Neural cell (in vitro differentiated cells): Measurements from ENCODE around the gene LYAR. TPM values are rescaled to one million over a fixed set of nuclear protein-coding genes. Genes with fewer than 3 reads are reported as not detected.
"Not testable (repeated sequence)": the region's sequence is repeated elsewhere in the genome, so short reads cannot be mapped to it uniquely, and the experiment has no call there.

Source experiments
- H2AFZ ChIP-seq: fragments of 200-600, 300-800 bp; sonication (generic), shearing (Covaris generic); 2 replicates; pipeline ENCODE4 v1.6.0; 2014; ENCODE audit warnings: low read depth, mild to moderate bottlenecking, antibody characterized with exemption, low read length, moderate library complexity
- H3F3A ChIP-seq: fragments of 200-600 bp; shearing (Covaris generic); 2 replicates; pipeline ENCODE4 v1.6.1; 2016; ENCODE audit warnings: mild to moderate bottlenecking, moderate library complexity, mixed read lengths, antibody characterized with exemption, low read length; ENCODE audit not compliant: insufficient read depth, poor library complexity, severe bottlenecking
- H3K27ac ChIP-seq: fragments of 200-600, 300-800 bp; sonication (generic), shearing (Covaris generic); 2 replicates; pipeline ENCODE4 v1.5.1; 2014; ENCODE audit warnings: mild to moderate bottlenecking, low read length, moderate library complexity
- H3K27me3 ChIP-seq: fragments of 300-800, 200-600 bp; sonication (generic), shearing (Covaris generic); 2 replicates; pipeline ENCODE4 v1.6.0; 2014; ENCODE audit warnings: mild to moderate bottlenecking, low read depth, low read length, moderate library complexity; ENCODE audit not compliant: insufficient read depth
- H3K36me3 ChIP-seq: fragments of 300-800, 200-600 bp; sonication (generic), shearing (Covaris generic); 2 replicates; pipeline ENCODE4 v1.5.1; 2014; ENCODE audit warnings: mild to moderate bottlenecking, antibody characterized with exemption, low read length, moderate library complexity; ENCODE audit not compliant: insufficient read depth
- H3K4me2 ChIP-seq: fragments of 300-800, 200-600 bp; sonication (generic), shearing (Covaris generic); 2 replicates; pipeline ENCODE4 v1.6.0; 2014; ENCODE audit warnings: mild to moderate bottlenecking, low read length
- H3K4me3 ChIP-seq: fragments of 300-800, 200-600 bp; sonication (generic), shearing (Covaris generic); 2 replicates; pipeline ENCODE4 v1.5.1; 2014; ENCODE audit warnings: mild to moderate bottlenecking, low read length, moderate library complexity
- H3K79me2 ChIP-seq: fragments of 200-600 bp; shearing (Covaris generic); replicated peaks from 2 replicates; pipeline ENCODE4 v1.6.0; 2014; ENCODE audit warnings: mild to moderate bottlenecking, low read length, moderate library complexity; ENCODE audit not compliant: insufficient read depth
- H3K9ac ChIP-seq: fragments of 300-800, 200-600 bp; sonication (generic), shearing (Covaris generic); 2 replicates; pipeline ENCODE4 v1.6.1; 2016; ENCODE audit warnings: mild to moderate bottlenecking, low read length, mixed read lengths
- H3K9me2 ChIP-seq: fragments of 200-600 bp; shearing (Covaris generic); 2 replicates; pipeline ENCODE4 v1.6.1; 2016; ENCODE audit warnings: mild to moderate bottlenecking, low read length, mixed read lengths; ENCODE audit not compliant: insufficient read depth
- H3K9me3 ChIP-seq: fragments of 200-600, 300-800 bp; sonication (generic), shearing (Covaris generic); 2 replicates; pipeline ENCODE4 v1.6.1; 2016; ENCODE audit warnings: mild to moderate bottlenecking, mixed run types, low read length, moderate library complexity, mixed read lengths
- H4K20me1 ChIP-seq: fragments of 200-600 bp; shearing (Covaris generic); 2 replicates; pipeline ENCODE4 v1.6.1; 2016; ENCODE audit warnings: mild to moderate bottlenecking, mixed run types; ENCODE audit not compliant: insufficient read depth
- EP300 ChIP-seq: fragments of 450-650 bp; conservative IDR thresholded peaks from 2 replicates; pipeline ENCODE4 v1.6.1; 2014; ENCODE audit warnings: antibody characterized with exemption, mild to moderate bottlenecking, moderate library complexity; ENCODE audit not compliant: poor library complexity, severe bottlenecking
- EZH2 ChIP-seq: fragments of 200-600, 300-800 bp; shearing (Covaris generic), sonication (generic); IDR thresholded peaks from 2 replicates; pipeline ENCODE4 v1.6.1; 2014; ENCODE audit warnings: antibody characterized with exemption, low read length, borderline replicate concordance, mild to moderate bottlenecking; ENCODE audit not compliant: insufficient read depth, poor library complexity, severe bottlenecking
- MXI1 ChIP-seq: fragments of 450-650 bp; conservative IDR thresholded peaks from 2 replicates; pipeline ENCODE4 v1.6.1; 2014; ENCODE audit warnings: antibody characterized with exemption, mild to moderate bottlenecking; ENCODE audit not compliant: poor library complexity, severe bottlenecking
- POLR2AphosphoS5 ChIP-seq: IDR thresholded peaks from 2 replicates; pipeline ENCODE4 v1.6.1; 2012
- RAD21 ChIP-seq: fragments of 450-650 bp; conservative IDR thresholded peaks from 2 replicates; pipeline ENCODE4 v1.6.1; 2014; ENCODE audit warnings: antibody characterized with exemption, mild to moderate bottlenecking, moderate library complexity
- SMC3 ChIP-seq: fragments of 450-650 bp; conservative IDR thresholded peaks from 2 replicates; pipeline ENCODE4 v1.6.1; 2014; ENCODE audit warnings: antibody characterized with exemption, mild to moderate bottlenecking, moderate library complexity; ENCODE audit not compliant: poor library complexity
- polyA plus RNA-seq: library from polyadenylated mRNA; depleted of rRNA; stranded (reverse); fragments of >200 nt; gene quantifications from 2 replicates; pipeline ENCODE4 v1.2.3, GENCODE V29; 2014
- TF ChIP-seq, protein P1 (sequence below): IDR thresholded peaks from 2 replicates; pipeline ENCODE4 v1.6.1; 2012; ENCODE audit warnings: borderline replicate concordance
- TF ChIP-seq, protein P2 (sequence below): fragments of 450-650 bp; IDR thresholded peaks from 2 replicates; pipeline ENCODE4 v1.5.1; 2014; ENCODE audit warnings: antibody characterized with exemption, mild to moderate bottlenecking, moderate library complexity; ENCODE audit not compliant: poor library complexity, severe bottlenecking

The LYAR gene
- polyA plus RNA-seq, 1 donor from 2014 or later, result 14.7 TPM

DNA sequence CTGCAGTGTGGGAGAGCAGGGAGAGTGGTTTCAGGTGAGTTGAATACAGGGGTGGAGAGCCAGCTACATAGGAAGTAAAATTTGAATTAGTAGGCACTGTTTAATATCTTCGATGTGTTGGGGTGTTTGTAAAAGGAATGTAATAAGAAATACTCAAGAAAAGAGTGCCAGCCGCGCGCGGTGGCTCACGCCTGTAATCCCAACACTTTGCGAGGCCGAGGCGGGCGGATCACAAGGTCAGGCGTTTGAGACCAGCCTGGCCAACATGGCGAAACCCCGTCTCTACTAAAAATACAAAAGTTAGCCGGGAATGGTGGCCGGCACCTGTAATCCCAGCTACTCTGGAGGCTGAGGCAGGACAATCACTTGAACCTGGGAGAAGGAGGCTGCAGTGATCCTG lies 40.6 kb downstream of the LYAR start:
- H3K9me3 ChIP-seq, H4K20me1 ChIP-seq, H3K27me3 ChIP-seq, H2AFZ ChIP-seq, H3K27ac ChIP-seq, H3F3A ChIP-seq, H3K4me2 ChIP-seq, H3K9me2 ChIP-seq, H3K36me3 ChIP-seq, H3K4me3 ChIP-seq, H3K9ac ChIP-seq: not testable (repeated sequence)
- H3K79me2 ChIP-seq, result peaks cover 11% of the 10 kb centered on the region

DNA sequence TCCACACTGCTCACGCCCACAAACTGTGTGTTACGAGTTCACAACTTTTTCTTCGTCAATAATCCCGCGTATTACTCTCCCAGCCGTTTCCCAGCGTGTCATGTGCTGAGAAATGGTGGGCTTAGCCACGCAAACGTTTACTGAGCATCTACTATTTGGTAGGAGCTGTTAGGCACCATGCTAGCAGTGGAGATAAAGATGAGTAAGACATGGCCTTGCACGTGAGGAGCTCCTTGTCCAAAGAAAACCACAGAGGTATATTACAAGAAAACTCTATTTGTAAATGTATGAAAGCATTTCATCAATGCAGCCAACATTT lies 41.1 kb downstream of the LYAR start:
- Histone ChIP-seq H3K9me2 (no peaks in the 10 kb centered on the region), H3K4me3 (peak overlapping the region; percentile 90), H3K9ac (peak overlapping the region; percentile 93), H3K79me2 (peaks cover 11% of the 10 kb centered on the region), H3K4me2 (peak overlapping the region; percentile 94), H3K27me3 (no peaks in the 10 kb centered on the region), H3F3A (no peaks in the 10 kb centered on the region), H2AFZ (peak overlapping the region; percentile 92), H4K20me1 (no peaks in the 10 kb centered on the region), H3K27ac (peak overlapping the region; percentile 89), H3K36me3 (no peaks in the 10 kb centered on the region), H3K9me3 (no peaks in the 10 kb centered on the region)
- TF ChIP-seq POLR2AphosphoS5 (no peak), SMC3 (no peak), RAD21 (no peak), MXI1 (no peak), EZH2 (no peak), EP300 (no peak)
- TF ChIP-seq, protein P1, sequence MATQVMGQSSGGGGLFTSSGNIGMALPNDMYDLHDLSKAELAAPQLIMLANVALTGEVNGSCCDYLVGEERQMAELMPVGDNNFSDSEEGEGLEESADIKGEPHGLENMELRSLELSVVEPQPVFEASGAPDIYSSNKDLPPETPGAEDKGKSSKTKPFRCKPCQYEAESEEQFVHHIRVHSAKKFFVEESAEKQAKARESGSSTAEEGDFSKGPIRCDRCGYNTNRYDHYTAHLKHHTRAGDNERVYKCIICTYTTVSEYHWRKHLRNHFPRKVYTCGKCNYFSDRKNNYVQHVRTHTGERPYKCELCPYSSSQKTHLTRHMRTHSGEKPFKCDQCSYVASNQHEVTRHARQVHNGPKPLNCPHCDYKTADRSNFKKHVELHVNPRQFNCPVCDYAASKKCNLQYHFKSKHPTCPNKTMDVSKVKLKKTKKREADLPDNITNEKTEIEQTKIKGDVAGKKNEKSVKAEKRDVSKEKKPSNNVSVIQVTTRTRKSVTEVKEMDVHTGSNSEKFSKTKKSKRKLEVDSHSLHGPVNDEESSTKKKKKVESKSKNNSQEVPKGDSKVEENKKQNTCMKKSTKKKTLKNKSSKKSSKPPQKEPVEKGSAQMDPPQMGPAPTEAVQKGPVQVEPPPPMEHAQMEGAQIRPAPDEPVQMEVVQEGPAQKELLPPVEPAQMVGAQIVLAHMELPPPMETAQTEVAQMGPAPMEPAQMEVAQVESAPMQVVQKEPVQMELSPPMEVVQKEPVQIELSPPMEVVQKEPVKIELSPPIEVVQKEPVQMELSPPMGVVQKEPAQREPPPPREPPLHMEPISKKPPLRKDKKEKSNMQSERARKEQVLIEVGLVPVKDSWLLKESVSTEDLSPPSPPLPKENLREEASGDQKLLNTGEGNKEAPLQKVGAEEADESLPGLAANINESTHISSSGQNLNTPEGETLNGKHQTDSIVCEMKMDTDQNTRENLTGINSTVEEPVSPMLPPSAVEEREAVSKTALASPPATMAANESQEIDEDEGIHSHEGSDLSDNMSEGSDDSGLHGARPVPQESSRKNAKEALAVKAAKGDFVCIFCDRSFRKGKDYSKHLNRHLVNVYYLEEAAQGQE, result no peak
- TF ChIP-seq, protein P2, sequence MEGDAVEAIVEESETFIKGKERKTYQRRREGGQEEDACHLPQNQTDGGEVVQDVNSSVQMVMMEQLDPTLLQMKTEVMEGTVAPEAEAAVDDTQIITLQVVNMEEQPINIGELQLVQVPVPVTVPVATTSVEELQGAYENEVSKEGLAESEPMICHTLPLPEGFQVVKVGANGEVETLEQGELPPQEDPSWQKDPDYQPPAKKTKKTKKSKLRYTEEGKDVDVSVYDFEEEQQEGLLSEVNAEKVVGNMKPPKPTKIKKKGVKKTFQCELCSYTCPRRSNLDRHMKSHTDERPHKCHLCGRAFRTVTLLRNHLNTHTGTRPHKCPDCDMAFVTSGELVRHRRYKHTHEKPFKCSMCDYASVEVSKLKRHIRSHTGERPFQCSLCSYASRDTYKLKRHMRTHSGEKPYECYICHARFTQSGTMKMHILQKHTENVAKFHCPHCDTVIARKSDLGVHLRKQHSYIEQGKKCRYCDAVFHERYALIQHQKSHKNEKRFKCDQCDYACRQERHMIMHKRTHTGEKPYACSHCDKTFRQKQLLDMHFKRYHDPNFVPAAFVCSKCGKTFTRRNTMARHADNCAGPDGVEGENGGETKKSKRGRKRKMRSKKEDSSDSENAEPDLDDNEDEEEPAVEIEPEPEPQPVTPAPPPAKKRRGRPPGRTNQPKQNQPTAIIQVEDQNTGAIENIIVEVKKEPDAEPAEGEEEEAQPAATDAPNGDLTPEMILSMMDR, result no peak
